ENCODE measurements around the gene GSTA5.
"Not testable (repeated sequence)": the region's sequence is repeated elsewhere in the genome, so short reads cannot be mapped to it uniquely, and the experiment has no call there.

Gene GSTA5

DNA sequence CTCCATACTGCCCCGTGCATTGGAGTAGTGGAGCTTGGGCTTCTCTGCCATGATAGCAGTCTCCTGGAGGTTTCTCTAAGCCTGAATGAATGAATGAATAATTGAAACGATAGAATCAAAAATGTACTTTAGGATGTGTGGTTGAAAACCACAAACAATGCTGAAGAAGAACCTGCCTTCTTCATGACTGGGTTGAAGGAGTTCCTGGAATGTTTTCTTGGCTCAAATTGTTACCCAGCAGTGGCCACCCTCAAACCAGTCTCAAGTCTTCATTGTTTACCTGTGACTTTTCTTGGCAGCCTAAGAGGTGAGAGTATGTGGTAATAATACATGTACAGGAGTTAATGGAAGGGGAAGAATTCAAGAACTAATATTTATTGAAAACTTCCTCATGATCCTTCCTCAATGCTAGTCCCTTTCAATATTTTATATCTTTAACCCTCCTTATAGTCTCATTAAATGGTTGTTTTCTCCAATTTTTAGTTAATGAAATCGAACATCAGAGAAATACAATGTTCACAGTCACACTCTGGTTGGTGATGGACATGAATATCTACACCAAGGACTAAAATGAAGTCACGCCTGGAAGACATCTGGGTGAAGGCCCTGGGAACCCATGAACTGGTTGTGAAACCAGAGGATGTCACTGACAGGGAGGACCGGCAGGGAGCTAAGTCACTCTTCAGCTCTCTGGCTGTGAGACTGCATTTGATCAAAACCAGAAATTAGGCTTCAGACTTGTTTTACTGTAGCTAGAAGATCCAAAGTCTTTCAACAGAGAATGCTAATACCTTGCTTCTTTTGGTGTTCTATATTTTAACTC is at the start of gene GSTA5:
Gene GSTA5, minus strand, starts transcription at position 51 of the 823 bp plus-strand sequence.
- no peak for DNase-seq (ENCODE audit: low read depth)

DNA sequence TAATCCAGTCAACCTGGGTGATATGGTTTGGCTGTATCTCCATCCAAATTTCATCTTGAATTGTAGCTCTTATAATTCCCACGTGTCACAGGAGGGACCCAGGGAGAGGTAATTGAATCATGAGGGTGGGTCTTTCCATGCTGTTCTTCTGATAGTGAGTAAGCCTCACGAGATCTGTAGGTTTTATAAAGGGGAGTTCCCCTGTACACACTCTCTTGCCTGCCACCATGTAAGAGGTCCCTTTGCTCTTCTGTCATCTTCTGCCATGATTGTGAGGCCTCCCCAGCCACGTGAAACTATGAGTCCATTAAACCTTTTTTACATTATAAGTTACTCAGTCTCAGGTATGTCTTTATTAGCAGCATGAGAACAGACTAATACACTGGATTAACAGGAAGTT is 49.4 kb upstream of the GSTA5 start:
- DNase-seq (ENCODE audit: low read depth): no peak

DNA sequence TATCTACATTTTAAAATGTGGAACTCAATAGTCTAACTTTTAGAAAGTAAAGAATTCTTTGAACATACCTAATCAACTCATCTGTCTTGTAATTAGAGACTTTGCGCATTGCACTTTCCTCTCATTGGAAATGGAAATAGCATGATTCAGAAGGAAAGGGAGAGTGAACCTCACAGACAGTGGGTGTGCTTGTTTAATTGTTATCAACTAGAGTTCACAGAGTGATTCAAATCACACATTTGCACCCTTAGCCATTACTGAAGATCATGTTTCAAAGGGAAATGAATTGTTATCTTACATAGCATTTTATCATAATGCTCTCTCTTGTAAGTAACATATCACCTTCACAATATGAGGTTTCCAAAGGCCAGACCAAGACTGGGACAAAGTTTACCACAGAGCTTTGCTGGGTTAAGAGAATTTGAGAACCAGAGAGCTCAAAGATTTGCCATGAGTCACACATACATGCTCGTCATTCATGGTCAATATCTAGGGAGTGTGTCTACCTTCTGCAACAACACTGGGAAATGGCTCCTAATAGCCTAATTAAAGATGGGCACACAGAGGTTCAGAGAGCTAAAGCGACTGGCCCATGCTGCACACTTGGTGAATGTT is 47.4 kb upstream of the GSTA5 start:
- DNase-seq (ENCODE audit: low read depth): no peak

DNA sequence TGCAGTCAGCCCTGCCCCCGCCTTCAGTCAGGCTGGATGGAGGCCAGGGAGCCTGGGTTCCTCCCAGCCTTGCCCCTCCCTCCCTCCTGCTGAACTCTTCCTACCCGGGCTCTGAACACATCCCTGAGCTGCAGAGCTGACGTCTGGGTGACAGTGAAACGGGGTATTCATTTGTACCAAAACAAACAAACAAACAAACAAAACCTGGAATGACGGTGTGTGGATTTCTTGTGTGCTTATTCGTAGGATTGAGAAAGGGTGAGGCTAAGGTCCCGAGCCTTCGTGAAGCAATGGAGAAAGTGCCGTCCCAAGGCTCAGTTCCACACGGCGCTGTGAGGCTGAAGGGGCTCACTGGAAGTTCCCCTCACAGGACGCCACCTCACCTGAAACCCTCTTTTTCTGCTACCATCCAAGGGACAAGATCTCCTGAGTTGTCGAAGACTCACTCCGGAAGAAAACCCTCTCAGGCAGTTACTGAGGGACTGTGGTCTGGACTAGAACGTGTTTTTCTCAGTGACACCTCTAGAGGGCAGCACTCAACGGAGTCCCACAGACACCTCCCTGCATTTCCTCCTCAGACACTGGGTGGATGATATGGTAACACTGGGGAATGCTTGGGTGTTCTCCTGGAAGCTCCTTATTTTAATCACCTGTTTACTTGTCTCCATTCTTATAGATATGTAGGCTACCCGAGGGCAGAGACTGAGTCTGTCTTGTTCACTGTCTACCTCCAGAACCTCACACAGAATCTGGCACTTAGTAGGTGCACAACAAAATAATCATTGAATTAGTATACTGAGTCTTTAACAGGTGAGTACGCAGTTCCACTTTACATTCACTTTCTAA is 41.6 kb upstream of the GSTA5 start:
- DNase-seq (ENCODE audit: low read depth): peak; percentile 29

DNA sequence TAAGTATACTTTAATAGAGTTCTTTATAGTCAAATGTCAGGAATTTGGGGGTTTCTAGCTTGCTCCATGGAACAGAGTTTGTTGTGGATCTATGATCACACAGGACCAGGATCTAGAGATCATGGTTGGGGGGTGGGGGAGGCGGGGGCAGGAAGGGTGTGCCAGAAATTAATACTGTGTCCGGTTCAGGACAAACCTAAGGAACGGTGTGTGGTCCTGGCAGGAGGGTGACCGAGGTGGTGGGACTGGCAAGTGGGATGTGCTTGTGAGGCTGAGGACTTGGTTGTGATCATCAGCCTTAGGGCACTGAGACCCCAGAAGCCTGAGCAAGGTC is 41.0 kb upstream of the GSTA5 start:
- no peak for DNase-seq (ENCODE audit: low read depth)

DNA sequence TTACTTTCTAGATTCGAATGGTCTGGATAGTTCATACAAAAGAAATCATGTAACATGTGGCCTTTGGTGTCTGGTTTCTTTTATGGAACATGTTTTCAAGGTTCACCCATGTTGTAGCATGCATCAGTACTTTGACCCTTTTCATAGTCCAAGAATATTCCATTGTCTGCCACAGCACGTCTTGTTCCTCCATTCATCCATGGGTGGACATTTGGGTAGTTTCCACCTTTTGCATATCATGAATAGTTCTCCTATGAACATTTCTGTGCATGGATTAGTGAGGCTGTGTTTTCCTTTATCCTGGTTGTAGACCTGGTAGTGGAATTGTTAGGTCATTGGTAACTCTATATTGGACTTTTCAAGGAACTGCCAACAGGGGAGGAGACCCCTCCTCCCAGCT is 37.2 kb upstream of the GSTA5 start:
- DNase-seq (ENCODE audit: low read depth): no peak

DNA sequence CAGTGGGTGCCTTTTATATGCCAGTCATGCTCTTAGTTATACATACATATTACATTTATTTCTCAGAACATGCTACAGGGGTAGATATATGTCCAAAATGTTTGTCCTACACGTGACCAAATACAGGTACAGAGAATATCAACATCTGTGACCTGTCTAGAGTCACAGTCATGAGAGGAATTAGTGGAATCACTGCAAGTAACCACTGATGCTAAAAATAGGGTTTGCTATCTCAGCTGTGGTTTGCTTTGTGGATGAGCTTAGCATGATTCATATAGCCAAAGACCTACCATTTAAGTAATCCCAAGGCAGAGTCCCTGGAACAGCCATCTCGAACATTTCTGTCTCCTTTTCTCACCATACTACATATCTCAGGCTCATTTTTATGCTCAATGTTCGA is 36.6 kb upstream of the GSTA5 start:
- no peak for DNase-seq (ENCODE audit: low read depth)

DNA sequence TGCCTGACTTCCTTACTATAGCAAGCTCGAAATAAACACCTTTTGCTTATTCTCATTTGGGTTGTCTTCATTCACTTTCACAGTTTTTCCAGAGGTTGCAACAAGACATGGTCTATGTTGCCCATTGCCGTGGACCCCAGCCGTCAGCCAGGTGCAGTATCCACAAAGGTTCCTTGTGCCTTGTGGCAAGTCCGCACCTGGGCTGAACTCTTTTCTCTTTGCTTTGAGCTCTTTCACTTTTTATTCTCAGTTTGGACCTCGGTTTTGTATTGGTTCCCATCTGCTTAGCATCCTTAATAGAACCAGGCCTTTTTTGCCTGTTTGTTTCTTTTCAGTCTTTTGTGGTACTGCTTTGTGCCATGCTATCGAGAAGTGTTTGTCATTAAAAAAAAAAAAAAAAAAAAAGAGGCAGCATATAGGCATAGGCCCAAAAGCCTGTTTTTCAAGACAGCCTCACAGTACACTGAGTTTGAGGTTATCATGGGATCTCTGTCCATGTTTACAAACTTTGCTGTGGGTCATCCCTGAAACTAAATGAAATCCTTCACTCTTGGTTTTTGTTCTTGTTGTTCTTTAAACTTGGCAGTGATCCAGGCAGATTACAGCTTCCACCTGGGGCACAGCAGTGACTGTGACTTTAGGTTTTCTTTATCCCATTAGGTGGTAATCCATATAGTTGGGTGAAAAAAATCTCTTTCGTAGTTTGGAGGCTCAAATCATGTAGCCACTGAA is 35.6 kb upstream of the GSTA5 start:
- DNase-seq (ENCODE audit: low read depth): no peak

DNA sequence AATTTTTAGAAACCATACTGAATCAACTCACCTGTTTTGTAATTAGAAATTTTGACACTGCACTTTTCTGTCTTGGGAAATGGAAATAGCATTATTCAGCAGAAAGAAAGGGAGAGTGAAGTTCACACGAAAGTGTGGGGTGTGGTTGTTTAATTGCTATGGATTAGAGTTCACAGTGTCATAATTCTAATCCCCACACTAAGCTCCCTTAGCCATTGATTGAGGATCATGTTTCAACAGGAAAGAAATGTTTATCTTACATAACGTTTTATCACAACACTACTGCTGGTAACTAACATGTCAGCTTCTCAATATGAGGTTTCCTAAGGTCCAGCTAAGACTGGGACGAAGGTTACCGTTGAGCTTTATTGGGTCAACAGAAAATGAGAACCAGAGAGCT is 31.4 kb upstream of the GSTA5 start:
- no peak for DNase-seq (ENCODE audit: low read depth)

DNA sequence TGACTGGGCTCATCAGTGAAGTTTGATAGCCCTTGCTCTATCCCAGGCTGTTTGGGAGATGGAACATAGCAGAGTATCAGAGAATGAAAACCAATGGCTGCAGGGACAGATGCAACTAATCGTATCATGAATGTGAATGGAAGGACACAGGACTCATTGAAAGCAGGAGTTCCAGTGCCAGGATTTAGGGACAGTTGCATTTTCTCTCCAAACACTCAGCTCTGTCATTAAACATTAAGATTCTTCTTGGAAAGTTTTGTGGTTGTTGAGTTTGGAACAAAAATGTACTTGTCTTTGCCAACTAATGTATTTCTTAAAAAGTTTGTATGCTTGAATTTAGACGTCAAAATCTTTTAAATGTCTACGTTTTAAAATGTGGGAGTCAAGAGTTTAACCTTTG is 31.0 kb upstream of the GSTA5 start:
- no peak for DNase-seq (ENCODE audit: low read depth)

DNA sequence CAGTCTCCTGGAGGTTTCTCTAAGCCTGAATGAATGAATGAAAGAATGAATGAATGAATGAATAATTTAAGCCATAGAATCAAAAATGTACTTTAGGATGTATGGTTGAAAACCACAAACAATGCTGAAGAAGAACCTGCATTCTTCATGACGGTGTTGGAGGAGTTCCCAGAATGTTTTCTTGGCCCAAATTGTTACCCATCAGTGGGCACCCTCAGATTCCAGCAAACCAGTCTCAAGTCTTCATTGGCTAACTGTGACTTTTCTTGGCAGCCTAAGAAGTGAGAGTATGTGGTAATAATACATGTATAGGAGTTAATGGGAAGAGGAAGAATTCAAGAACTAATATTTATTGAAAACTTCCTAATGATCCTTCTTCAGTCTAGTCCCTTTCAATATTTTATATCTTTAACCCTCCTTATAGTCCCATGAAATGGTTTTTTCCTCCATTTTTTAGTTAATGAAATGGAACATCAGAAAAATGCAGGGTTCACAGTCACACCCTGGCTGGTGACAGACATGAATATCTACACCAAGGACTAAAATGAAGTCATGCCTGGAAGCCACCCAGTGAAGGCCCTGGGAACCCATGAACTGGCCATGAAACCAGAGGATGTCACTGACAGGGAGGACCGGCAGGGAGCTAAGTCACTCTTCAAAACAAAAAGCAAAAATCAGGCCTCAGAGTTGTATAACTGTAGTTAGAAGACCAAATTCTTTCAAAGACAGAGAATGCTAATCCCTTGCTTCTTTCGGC is 29.9 kb upstream of the GSTA5 start:
- not testable (repeated sequence) for DNase-seq (ENCODE audit: low read depth)

DNA sequence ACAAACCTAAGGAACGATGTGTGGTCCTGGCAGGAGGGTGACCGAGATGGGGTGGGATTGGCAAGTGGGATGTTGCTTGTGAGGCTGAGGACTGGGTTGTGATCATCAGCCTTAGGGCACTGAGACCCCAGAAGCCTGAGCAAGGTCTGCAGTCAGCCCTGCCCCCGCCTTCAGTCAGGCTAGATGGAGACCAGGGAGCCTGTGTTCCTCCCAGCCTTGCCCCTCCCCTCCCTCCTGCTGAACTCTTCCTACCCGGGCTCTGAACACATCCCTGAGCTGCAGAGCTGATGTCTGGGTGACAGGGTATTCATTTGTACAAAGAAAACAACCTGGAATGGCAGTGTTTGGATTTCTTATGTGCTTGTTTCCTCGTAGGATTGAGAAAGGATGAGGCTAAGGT is 28.3 kb upstream of the GSTA5 start:
- DNase-seq (ENCODE audit: low read depth): not testable (repeated sequence)

DNA sequence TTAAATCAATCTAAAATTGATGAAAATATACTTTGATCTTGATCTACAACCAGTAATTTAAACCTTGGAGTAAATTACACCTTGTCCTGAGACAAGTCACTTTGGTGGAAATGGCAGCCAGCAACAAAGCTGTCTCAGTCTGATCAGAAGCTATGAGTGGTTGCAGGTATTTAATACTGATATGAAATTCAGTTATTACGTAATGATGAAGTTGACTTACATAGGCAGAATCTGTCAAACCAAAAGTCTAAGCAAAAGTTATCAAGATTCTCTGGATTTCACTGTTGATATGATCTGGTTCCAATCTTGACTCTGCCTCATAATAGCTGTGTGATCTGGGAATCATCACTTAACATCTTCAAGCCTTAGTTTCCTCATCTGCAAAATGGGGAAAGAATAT is 27.6 kb upstream of the GSTA5 start:
- no peak for DNase-seq (ENCODE audit: low read depth)

DNA sequence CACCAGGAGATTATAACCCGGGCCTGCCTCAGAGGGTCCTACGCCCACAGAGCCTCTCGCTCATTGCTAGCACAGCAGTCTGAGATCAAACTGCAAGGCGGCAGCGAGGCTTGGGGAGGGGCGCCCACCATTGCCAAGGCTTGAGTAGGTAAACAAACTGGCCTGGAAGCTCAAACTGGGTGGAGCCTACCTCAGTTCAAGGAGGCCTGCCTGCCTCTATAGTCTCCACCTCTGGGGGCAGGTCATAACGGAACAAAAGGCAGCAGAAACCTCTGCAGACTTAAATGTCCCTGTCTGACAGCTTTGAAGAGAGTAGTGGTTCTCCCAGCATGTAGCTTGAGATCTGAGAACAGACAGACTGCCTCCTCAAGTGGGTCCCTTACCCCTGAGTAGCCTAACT is 20.5 kb upstream of the GSTA5 start:
- not testable (repeated sequence) for DNase-seq (ENCODE audit: low read depth)

DNA sequence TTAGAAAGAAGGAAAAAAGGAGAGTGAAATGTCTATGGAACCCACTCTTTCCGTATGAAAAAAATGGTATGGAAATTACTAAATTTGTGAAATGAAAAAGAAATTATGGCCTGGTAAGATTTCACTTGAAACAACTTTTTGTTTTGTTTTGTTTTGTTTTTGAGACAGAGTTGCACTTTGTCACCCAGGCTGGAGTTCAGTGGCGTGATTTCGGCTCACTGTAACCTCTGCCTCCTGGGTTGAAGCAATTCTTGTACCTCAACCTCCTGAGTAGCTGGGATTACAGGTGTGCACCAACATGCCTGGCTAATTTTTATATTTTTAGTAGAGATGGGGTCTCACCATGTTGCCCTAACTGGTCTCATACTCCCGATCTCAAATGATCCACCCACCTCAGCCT is 17.8 kb upstream of the GSTA5 start:
- no peak for DNase-seq (ENCODE audit: low read depth)

DNA sequence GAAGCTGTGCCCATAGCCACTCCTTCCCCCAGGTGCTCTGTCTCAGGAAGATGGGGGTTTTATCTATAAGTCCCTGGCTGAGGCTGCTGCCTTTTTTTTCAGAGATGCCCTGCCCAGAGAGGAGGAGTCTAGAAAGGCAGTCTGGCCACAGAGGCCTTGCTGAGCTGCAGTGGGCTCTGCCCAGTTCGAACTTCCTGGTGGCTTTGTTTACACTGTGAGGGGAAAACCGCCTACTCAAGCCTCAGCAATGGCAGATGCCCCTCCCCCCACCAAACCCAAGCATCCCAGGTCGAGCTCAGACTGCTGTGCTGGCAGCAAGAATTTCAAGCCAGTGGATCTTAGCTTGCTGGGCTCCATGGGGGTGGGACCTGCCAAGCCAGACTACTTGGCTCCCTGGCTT is 15.5 kb upstream of the GSTA5 start:
- DNase-seq (ENCODE audit: low read depth): not testable (repeated sequence)

DNA sequence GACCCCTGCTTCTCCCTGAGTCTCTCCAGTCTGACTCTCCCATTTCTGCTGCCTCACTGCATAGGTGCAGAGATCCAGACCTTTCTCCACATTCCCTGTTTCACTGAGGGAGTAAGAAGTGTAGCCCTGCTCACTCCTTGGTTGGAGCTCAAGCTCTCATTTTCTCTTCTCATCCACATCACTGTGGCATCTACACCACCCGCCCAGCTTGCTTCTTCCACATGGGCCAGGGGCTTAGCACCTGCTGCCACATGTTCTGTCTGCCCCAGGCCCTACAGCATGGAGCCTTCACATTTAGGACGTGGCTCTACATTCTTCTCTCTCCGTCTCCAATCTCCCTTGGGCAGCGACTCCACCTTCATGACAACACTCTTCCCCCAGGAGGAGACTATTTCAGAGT is 8.5 kb upstream of the GSTA5 start:
- no peak for DNase-seq (ENCODE audit: low read depth)

DNA sequence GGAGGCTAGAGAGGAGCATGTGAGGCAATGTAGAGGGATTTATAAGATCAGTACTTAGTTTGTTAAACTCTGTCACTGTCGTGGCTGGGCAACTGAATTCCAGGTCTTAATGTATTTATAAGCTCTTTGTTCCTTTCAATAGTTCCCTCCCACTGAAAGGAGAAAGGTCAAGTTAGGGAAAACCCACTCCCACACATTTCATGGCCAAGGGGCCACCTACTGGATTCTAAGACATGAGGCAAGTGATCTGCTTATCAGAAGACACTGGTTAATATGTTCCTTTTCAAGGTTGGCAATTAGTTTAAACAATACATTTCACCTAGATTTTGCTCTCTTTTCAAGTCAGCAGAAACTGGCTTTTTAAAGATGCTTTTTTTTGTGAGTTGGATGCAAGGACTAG is 5.4 kb upstream of the GSTA5 start:
- DNase-seq (ENCODE audit: low read depth): no peak

DNA sequence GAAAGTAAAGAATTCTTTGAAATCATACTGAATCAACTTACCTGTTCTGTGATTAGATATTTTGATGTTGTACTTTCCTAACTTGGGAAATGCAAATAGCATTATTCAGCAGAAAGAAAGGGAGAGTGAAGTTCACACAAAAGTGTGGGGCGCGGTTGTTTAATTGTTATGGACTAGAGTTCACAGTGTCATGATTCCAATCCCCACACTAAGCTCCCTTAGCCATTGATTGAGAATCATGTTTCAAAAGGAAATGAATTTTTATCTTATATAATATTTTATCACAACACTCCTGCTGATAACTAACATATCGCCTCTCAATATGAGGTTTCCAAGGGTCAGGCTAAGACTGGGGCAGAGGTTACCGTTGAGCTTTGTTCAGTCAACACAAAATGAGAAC is 3.0 kb upstream of the GSTA5 start:
- DNase-seq (ENCODE audit: low read depth): no peak

DNA sequence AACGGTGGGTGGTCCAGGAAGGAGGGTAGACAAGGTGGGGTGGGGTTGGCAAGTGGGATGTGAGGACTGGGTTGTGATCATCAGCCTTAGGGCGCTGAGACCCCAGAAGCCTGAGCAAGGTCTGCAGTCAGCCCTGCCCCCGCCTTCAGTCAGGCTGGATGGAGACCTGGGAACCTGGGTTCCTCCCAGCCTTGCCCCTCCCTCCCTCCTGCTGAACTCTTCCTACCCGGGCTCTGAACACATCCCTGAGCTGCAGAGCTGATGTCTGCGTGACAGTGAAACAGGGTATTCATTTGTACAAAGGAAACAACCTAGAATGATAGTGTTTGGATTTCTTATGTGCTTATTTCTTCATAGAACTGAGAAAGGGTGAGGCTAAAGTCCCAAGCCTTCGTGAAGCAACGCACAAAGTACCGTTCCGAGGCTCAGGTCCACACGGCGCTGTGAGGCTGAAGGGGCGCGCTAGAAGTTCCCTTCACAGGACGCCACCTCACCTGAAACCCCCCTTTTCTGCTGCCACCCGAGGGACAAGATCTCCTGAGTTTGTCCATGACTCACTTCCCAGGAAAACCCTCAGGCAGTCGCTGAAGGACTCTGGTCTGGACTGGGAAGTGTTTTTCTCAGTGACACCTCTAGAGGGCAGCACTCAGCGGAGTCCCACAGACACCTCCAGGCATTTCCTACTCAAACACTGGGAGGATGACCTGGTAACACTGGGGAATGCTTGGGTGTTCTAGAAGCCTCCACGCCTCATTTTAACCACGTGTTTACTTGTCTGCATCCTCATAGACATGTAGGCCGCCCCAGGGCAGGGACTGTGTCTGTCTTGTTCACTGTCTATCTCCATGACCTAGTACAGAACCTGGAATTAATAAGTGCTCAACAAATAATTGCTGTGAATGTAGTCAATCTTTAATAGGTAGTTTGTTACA is 1.2 kb downstream of the GSTA5 start:
- peak; percentile 12 for DNase-seq (ENCODE audit: low read depth)

DNA sequence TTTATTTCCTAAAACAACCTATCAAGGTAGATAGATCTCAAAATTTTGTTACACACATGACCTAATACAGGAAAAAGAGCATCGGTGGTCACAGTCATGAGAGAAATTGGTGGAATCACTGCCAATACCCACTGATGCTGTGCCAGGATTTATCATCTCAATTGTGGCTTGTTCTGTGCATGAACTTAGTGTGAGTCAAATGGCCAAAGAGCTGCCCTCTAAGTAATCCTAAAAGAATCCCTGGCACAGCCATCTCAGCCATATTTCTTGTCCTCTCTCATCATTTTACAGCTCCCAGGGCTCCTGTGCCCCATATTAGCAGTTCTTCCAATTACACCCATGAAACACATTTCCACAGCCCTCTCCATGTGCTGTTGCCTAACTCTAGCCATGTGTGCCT is 6.1 kb downstream of the GSTA5 start:
- no peak for DNase-seq (ENCODE audit: low read depth)

Measured in stimulated activated CD8-positive, alpha-beta memory T cell treated with anti-CD3 and anti-CD28 coated beads, Interleukin-12 subunit alpha, Interleukin-12 subunit beta, amount 100 ng/mL, for 4 hours (primary cell).